ENCODE measurements around the gene TSPAN2. TPM values are rescaled to one million over a fixed set of nuclear protein-coding genes. Genes with fewer than 3 reads are reported as not detected.

Gene TSPAN2
- polyA plus RNA-seq, 1 of the 3 experiments (the other 2 are of a cell fraction): 0.23 TPM

DNA sequence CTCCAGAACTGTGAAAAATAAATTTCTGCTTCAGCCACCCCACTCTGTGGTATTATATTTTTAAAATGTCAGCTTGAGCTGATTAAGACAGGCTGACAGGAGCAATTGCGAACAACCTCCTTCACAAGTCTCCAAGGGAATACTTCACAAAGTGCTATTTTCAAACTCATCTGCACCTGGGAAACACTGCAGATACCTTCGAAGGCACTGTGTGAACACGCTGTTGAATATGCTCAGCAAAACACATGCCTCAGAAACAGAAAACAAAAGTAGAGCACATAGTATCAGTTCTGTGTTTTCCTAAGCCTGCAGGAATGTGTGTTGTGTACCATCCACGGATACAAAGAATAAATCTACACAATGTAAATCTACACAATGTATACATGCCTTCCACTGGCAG is 10.6 kb downstream of the TSPAN2 start:
- H3K9me2 ChIP-seq: no peaks in the 10 kb centered on the region
- peaks cover 0 to 6% of the 10 kb centered on the region in 2 experiments; a peak in 2 of 4 replicates for H3K4me1 ChIP-seq (ENCODE audit: control insufficient read depth in 1 of 2, insufficient read depth in 2 of 2, low read depth in 1 of 2, low read length in 1 of 2)
- WGBS (ENCODE audit: low lambda C conversion rate): 71% methylated on average over 4 of the region's 4 CpGs
- no peak for TF ChIP-seq RXRA (IDR thresholded peaks at IDR 0.05; ENCODE audit: borderline replicate concordance, low read depth)
- no peak for TF ChIP-seq TCF12 (IDR thresholded peaks at IDR 0.05)
- no peak for TF ChIP-seq FOXJ3 (CRISPR knock-in tag; IDR thresholded peaks at IDR 0.05)
- TF ChIP-seq RFX5 (IDR thresholded peaks at IDR 0.05; ENCODE audit: low read length): no peak
- no peak for TF ChIP-seq JUND (IDR thresholded peaks at IDR 0.05)
- TF ChIP-seq SMC3 (IDR thresholded peaks at IDR 0.05; ENCODE audit: low read depth, low read length): no peak
- TF ChIP-seq POLR2AphosphoS5 (IDR thresholded peaks at IDR 0.05; ENCODE audit: low read depth, low read length): no peak
- no peak for TF ChIP-seq GABPA (IDR thresholded peaks at IDR 0.05; ENCODE audit: low read depth)
- TF ChIP-seq NRF1 (IDR thresholded peaks at IDR 0.05; ENCODE audit: low read depth, low read length): no peak
- no peak for TF ChIP-seq YY1 (IDR thresholded peaks at IDR 0.05; ENCODE audit: low read depth)
- TF ChIP-seq MXI1 (IDR thresholded peaks at IDR 0.05; ENCODE audit: low read depth, low read length): no peak
- TF ChIP-seq, protein P1, sequence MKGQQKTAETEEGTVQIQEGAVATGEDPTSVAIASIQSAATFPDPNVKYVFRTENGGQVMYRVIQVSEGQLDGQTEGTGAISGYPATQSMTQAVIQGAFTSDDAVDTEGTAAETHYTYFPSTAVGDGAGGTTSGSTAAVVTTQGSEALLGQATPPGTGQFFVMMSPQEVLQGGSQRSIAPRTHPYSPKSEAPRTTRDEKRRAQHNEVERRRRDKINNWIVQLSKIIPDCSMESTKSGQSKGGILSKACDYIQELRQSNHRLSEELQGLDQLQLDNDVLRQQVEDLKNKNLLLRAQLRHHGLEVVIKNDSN (IDR thresholded peaks at IDR 0.05; ENCODE audit: borderline replicate concordance, low read depth): no peak
- TF ChIP-seq, protein P2, sequence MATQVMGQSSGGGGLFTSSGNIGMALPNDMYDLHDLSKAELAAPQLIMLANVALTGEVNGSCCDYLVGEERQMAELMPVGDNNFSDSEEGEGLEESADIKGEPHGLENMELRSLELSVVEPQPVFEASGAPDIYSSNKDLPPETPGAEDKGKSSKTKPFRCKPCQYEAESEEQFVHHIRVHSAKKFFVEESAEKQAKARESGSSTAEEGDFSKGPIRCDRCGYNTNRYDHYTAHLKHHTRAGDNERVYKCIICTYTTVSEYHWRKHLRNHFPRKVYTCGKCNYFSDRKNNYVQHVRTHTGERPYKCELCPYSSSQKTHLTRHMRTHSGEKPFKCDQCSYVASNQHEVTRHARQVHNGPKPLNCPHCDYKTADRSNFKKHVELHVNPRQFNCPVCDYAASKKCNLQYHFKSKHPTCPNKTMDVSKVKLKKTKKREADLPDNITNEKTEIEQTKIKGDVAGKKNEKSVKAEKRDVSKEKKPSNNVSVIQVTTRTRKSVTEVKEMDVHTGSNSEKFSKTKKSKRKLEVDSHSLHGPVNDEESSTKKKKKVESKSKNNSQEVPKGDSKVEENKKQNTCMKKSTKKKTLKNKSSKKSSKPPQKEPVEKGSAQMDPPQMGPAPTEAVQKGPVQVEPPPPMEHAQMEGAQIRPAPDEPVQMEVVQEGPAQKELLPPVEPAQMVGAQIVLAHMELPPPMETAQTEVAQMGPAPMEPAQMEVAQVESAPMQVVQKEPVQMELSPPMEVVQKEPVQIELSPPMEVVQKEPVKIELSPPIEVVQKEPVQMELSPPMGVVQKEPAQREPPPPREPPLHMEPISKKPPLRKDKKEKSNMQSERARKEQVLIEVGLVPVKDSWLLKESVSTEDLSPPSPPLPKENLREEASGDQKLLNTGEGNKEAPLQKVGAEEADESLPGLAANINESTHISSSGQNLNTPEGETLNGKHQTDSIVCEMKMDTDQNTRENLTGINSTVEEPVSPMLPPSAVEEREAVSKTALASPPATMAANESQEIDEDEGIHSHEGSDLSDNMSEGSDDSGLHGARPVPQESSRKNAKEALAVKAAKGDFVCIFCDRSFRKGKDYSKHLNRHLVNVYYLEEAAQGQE (IDR thresholded peaks at IDR 0.05; ENCODE audit: low read depth, low read length): no peak
- TF ChIP-seq RCOR1 (IDR thresholded peaks at IDR 0.05; ENCODE audit: low read length): no peak
- no peaks in the 10 kb centered on the region; the same call in 1 of the 2 replicates for H3K27me3 ChIP-seq (ENCODE audit: insufficient read depth)
- H3K79me2 ChIP-seq (ENCODE audit: insufficient read depth): no peaks in the 10 kb centered on the region
- H3K27ac ChIP-seq (ENCODE audit: low read depth in 2 of 2, low read length in 1 of 2): no peak overlapping the region
- CTCF ChIA-PET: interaction anchor here (1.5 kb wide), 1 partner anchor 35 kb away, joined by 3 read pairs; no protein-coding TSS in a partner anchor
- H4K20me1 ChIP-seq (ENCODE audit: insufficient read depth): no peaks in the 10 kb centered on the region
- POLR2A ChIA-PET: interaction anchor here (1.3 kb wide), 1 partner anchor 13 kb away, joined by 5 read pairs; no protein-coding TSS in a partner anchor
- no peak overlapping the region for H2AFZ ChIP-seq (ENCODE audit: low read depth)
- no peaks in the 10 kb centered on the region for H3F3A ChIP-seq (replicated peaks; ENCODE audit: insufficient read depth)
- no peak overlapping the region for H3K4me3 ChIP-seq (ENCODE audit: low read depth in 2 of 2, low read length in 1 of 2)
- H3K9me3 ChIP-seq: no peaks in the 10 kb centered on the region
- H3K9ac ChIP-seq: no peak overlapping the region
- DNase-seq: no peak
- no peak overlapping the region for H3K4me2 ChIP-seq
- H3K36me3 ChIP-seq (replicated peaks in 1 of 2; ENCODE audit: control insufficient read depth in 1 of 2, insufficient read depth in 2 of 2, low read length in 1 of 2): no peaks in the 10 kb centered on the region

DNA sequence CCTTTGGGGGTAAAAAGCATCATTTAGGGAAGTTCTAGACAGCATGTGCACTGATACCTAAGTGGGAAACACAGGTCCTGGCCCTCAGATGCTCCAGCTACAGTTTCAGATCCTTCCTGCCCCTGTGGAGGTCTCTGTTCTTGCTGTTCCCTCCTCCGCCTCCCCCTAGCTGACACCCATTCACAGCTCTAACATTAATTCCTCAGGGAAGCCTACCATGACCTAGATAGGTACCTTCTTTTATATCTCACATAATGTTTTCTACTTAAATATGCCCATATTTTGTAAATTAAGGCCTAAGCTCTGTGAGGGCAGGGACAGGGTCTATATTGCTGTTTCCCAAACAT is 11.3 kb downstream of the TSPAN2 start:
- H4K20me1 ChIP-seq (ENCODE audit: insufficient read depth): no peaks in the 10 kb centered on the region
- TF ChIP-seq YY1 (IDR thresholded peaks at IDR 0.05; ENCODE audit: low read depth) (no peak), RFX5 (IDR thresholded peaks at IDR 0.05; ENCODE audit: low read length) (no peak), POLR2AphosphoS5 (IDR thresholded peaks at IDR 0.05; ENCODE audit: low read depth, low read length) (no peak), TCF12 (IDR thresholded peaks at IDR 0.05) (no peak), JUND (IDR thresholded peaks at IDR 0.05) (no peak)
- no peaks in the 10 kb centered on the region for H3F3A ChIP-seq (replicated peaks; ENCODE audit: insufficient read depth)
- no peak overlapping the region for H3K27ac ChIP-seq (ENCODE audit: low read depth in 2 of 2, low read length in 1 of 2)
- no peak overlapping the region for H3K9ac ChIP-seq
- ChIA-PET CTCF (interaction anchor here (0.9 to 1.4 kb wide), 2 partner anchors 20 to 25 kb away, joined by 4 to 5 read pairs; no protein-coding TSS in a partner anchor), POLR2A (interaction anchor here (1.3 kb wide), 1 partner anchor 13 kb away, joined by 5 read pairs; no protein-coding TSS in a partner anchor)
- H3K4me1 ChIP-seq (ENCODE audit: control insufficient read depth in 1 of 2, insufficient read depth in 2 of 2, low read depth in 1 of 2, low read length in 1 of 2): peaks cover 0 to 6% of the 10 kb centered on the region in 2 experiments; a peak in 2 of 4 replicates
- no peak overlapping the region for H3K4me3 ChIP-seq (ENCODE audit: low read depth in 2 of 2, low read length in 1 of 2)
- DNase-seq: no peak
- no peaks in the 10 kb centered on the region; the same call in 1 of the 2 replicates for H3K27me3 ChIP-seq (ENCODE audit: insufficient read depth)
- no peak overlapping the region for H2AFZ ChIP-seq (ENCODE audit: low read depth)
- no peaks in the 10 kb centered on the region for H3K36me3 ChIP-seq (replicated peaks in 1 of 2; ENCODE audit: control insufficient read depth in 1 of 2, insufficient read depth in 2 of 2, low read length in 1 of 2)
- no peaks in the 10 kb centered on the region for H3K9me3 ChIP-seq
- H3K79me2 ChIP-seq (ENCODE audit: insufficient read depth): no peaks in the 10 kb centered on the region
- H3K9me2 ChIP-seq: no peaks in the 10 kb centered on the region
- H3K4me2 ChIP-seq: no peak overlapping the region
- WGBS (ENCODE audit: low lambda C conversion rate): 90% methylated on average over 1 of the region's 1 CpG
